ENCODE data around the gene NLRC4.
"Not testable (repeated sequence)": the region's sequence is repeated elsewhere in the genome, so short reads cannot be mapped to it uniquely, and the experiment has no call there.

The NLRC4 gene

GRCh38 chr2:32212295-32212694 is 52.4 kb downstream of the NLRC4 start:
- WGBS, 2 experiments (ENCODE audit: insufficient coverage in 2 of 2), result 88 to 100% methylated on average over 3 of the region's 4 CpGs
- Histone ChIP-seq H3K9me3 (ENCODE audit: control insufficient read depth, low read length) (no peaks in the 10 kb centered on the region), H3K4me1 (ENCODE audit: control insufficient read depth, insufficient read depth, low read length, poor library complexity, severe bottlenecking) (no peaks in the 10 kb centered on the region), H3K4me3 (ENCODE audit: extremely low read depth, insufficient read depth, low read length, poor library complexity, severe bottlenecking) (no peak overlapping the region), H3K36me3 (ENCODE audit: control insufficient read depth, insufficient read depth, low read length) (peaks cover 32% of the 10 kb centered on the region), H3K27ac (ENCODE audit: low read depth, low read length, severe bottlenecking) (no peak overlapping the region)

- Histone ChIP-seq H3K27ac (ENCODE audit: low read depth, low read length, severe bottlenecking) (no peak overlapping the region), H3K9me3 (ENCODE audit: control insufficient read depth, low read length) (no peaks in the 10 kb centered on the region), H3K4me3 (ENCODE audit: extremely low read depth, insufficient read depth, low read length, poor library complexity, severe bottlenecking) (no peak overlapping the region), H3K36me3 (ENCODE audit: control insufficient read depth, insufficient read depth, low read length) (peaks cover 31% of the 10 kb centered on the region), H3K4me1 (ENCODE audit: control insufficient read depth, insufficient read depth, low read length, poor library complexity, severe bottlenecking) (no peaks in the 10 kb centered on the region)
- 94 to 100% methylated on average over 3 of the region's 7 CpGs for WGBS, 2 experiments (ENCODE audit: insufficient coverage in 2 of 2)
Observed at GRCh38 chr2:32210767-32211408, 53.8 kb downstream of the NLRC4 start.

- not testable (repeated sequence) for H3K27ac ChIP-seq (ENCODE audit: low read depth, low read length, severe bottlenecking)
- peaks cover 34% of the 10 kb centered on the region for H3K36me3 ChIP-seq (ENCODE audit: control insufficient read depth, insufficient read depth, low read length)
Observed at GRCh38 chr2:32203428-32203827, 61.3 kb downstream of the NLRC4 start.

GRCh38 chr2:32200814-32201213 is 63.9 kb downstream of the NLRC4 start:
- no peaks in the 10 kb centered on the region for H3K4me1 ChIP-seq (ENCODE audit: control insufficient read depth, insufficient read depth, low read length, poor library complexity, severe bottlenecking)
- 80 to 100% methylated on average over 1 of the region's 1 CpG for WGBS, 2 experiments (ENCODE audit: insufficient coverage in 2 of 2)
- peaks cover 52% of the 10 kb centered on the region for H3K36me3 ChIP-seq (ENCODE audit: control insufficient read depth, insufficient read depth, low read length)

More at GRCh38 chr2:32203428-32203827, 61.3 kb downstream of the NLRC4 start:
- H3K4me3 ChIP-seq (ENCODE audit: extremely low read depth, insufficient read depth, low read length, poor library complexity, severe bottlenecking); H3K4me1 ChIP-seq (ENCODE audit: control insufficient read depth, insufficient read depth, low read length, poor library complexity, severe bottlenecking); H3K9me3 ChIP-seq (ENCODE audit: control insufficient read depth, low read length): not testable (repeated sequence)
- WGBS, 2 experiments (ENCODE audit: insufficient coverage in 2 of 2), result 100% methylated on average over 2 of the region's 3 CpGs

GRCh38 chr2:32192418-32192817 is 72.3 kb downstream of the NLRC4 start:
- Histone ChIP-seq H3K36me3 (ENCODE audit: control insufficient read depth, insufficient read depth, low read length) (peaks cover 35% of the 10 kb centered on the region), H3K4me1 (ENCODE audit: control insufficient read depth, insufficient read depth, low read length, poor library complexity, severe bottlenecking) (no peaks in the 10 kb centered on the region), H3K27ac (ENCODE audit: low read depth, low read length, severe bottlenecking) (no peak overlapping the region), H3K4me3 (ENCODE audit: extremely low read depth, insufficient read depth, low read length, poor library complexity, severe bottlenecking) (no peak overlapping the region), H3K9me3 (ENCODE audit: control insufficient read depth, low read length) (no peaks in the 10 kb centered on the region)
- no CpG with 5 or more reads among the region's 1 CpG for WGBS, 2 experiments (ENCODE audit: insufficient coverage in 2 of 2)

More at GRCh38 chr2:32200814-32201213, 63.9 kb downstream of the NLRC4 start:
- no peak overlapping the region for H3K4me3 ChIP-seq (ENCODE audit: extremely low read depth, insufficient read depth, low read length, poor library complexity, severe bottlenecking)
- H3K9me3 ChIP-seq (ENCODE audit: control insufficient read depth, low read length), result no peaks in the 10 kb centered on the region
- H3K27ac ChIP-seq (ENCODE audit: low read depth, low read length, severe bottlenecking), result no peak overlapping the region

- peaks cover 48% of the 10 kb centered on the region for H3K36me3 ChIP-seq (ENCODE audit: control insufficient read depth, insufficient read depth, low read length)
- WGBS, 2 experiments (ENCODE audit: insufficient coverage in 2 of 2), result 100% methylated on average over 3 of the region's 6 CpGs; no CpG with 5 or more reads in 1 of the 2 experiments
Observed at GRCh38 chr2:32189011-32189410, 75.7 kb downstream of the NLRC4 start.

GRCh38 chr2:32182667-32183066 is 82.0 kb downstream of the NLRC4 start:
- 94 to 96% methylated on average over 3 to 5 of the region's 6 CpGs for WGBS, 2 experiments (ENCODE audit: insufficient coverage in 2 of 2)
- H3K4me1 ChIP-seq (ENCODE audit: control insufficient read depth, insufficient read depth, low read length, poor library complexity, severe bottlenecking), result no peaks in the 10 kb centered on the region
- H3K27ac ChIP-seq (ENCODE audit: low read depth, low read length, severe bottlenecking), result no peak overlapping the region
- no peaks in the 10 kb centered on the region for H3K9me3 ChIP-seq (ENCODE audit: control insufficient read depth, low read length)
- peaks cover 60% of the 10 kb centered on the region for H3K36me3 ChIP-seq (ENCODE audit: control insufficient read depth, insufficient read depth, low read length)
- no peak overlapping the region for H3K4me3 ChIP-seq (ENCODE audit: extremely low read depth, insufficient read depth, low read length, poor library complexity, severe bottlenecking)

More at GRCh38 chr2:32189011-32189410, 75.7 kb downstream of the NLRC4 start:
- Histone ChIP-seq H3K4me1 (ENCODE audit: control insufficient read depth, insufficient read depth, low read length, poor library complexity, severe bottlenecking) (no peaks in the 10 kb centered on the region), H3K27ac (ENCODE audit: low read depth, low read length, severe bottlenecking) (no peak overlapping the region), H3K4me3 (ENCODE audit: extremely low read depth, insufficient read depth, low read length, poor library complexity, severe bottlenecking) (no peak overlapping the region), H3K9me3 (ENCODE audit: control insufficient read depth, low read length) (no peaks in the 10 kb centered on the region)
